ENCODE measurements around the gene SLC28A2.
"Not testable (repeated sequence)": the region's sequence is repeated elsewhere in the genome, so short reads cannot be mapped to it uniquely, and the experiment has no call there.

SLC28A2 gene

GRCh38 chr15:45251888-45252287, at the start of gene SLC28A2:
SLC28A2 (plus strand) TSS chr15:45252234; CDS start chr15:45253216, 982 bp downstream.
- DNase-seq = no peak

- no peak for DNase-seq
Observed at GRCh38 chr15:45203182-45203581, 48.9 kb upstream of the SLC28A2 start.

GRCh38 chr15:45205192-45205591, 46.8 kb upstream of the SLC28A2 start:
- peak; percentile 69 for DNase-seq

GRCh38 chr15:45212493-45212892, 39.5 kb upstream of the SLC28A2 start:
- DNase-seq = no peak

- DNase-seq = no peak
Observed at GRCh38 chr15:45221053-45221599, 30.9 kb upstream of the SLC28A2 start.

GRCh38 chr15:45221967-45222366, 30.1 kb upstream of the SLC28A2 start:
- DNase-seq = no peak

- DNase-seq = no peak
Observed at GRCh38 chr15:45224621-45225217, 27.3 kb upstream of the SLC28A2 start.

- no peak for DNase-seq
Observed at GRCh38 chr15:45225506-45226273, 26.3 kb upstream of the SLC28A2 start.

- no peak for DNase-seq
Observed at GRCh38 chr15:45228931-45229330, 23.1 kb upstream of the SLC28A2 start.

- DNase-seq = no peak
Observed at GRCh38 chr15:45230245-45230965, 21.6 kb upstream of the SLC28A2 start.

GRCh38 chr15:45231132-45231531, 20.9 kb upstream of the SLC28A2 start:
- DNase-seq = no peak

- no peak for DNase-seq
Observed at GRCh38 chr15:45231864-45232562, 20.0 kb upstream of the SLC28A2 start.

- no peak for DNase-seq
Observed at GRCh38 chr15:45234562-45235235, 17.3 kb upstream of the SLC28A2 start.

- not testable (repeated sequence) for DNase-seq
Observed at GRCh38 chr15:45236806-45237205, 15.2 kb upstream of the SLC28A2 start.

- no peak for DNase-seq
Observed at GRCh38 chr15:45242289-45242688, 9.7 kb upstream of the SLC28A2 start.

GRCh38 chr15:45249125-45249780, 2.8 kb upstream of the SLC28A2 start:
- DNase-seq = no peak

- no peak for DNase-seq
Observed at GRCh38 chr15:45253330-45253729, 1.3 kb downstream of the SLC28A2 start.

- no peak for DNase-seq
Observed at GRCh38 chr15:45254405-45254804, 2.4 kb downstream of the SLC28A2 start.

GRCh38 chr15:45254824-45255223, 2.8 kb downstream of the SLC28A2 start:
- peak; percentile 67 for DNase-seq

GRCh38 chr15:45259796-45260195, 7.8 kb downstream of the SLC28A2 start:
- DNase-seq = no peak

GRCh38 chr15:45262906-45263461, 10.9 kb downstream of the SLC28A2 start:
- DNase-seq = no peak
